Loucy (cell line): ENCODE results near the gene TNNT2.

Source experiments
- H2AFZ ChIP-seq: fragments of 200-600 bp; sonication (generic); 2 replicates; pipeline ENCODE4 v1.6.0; 2016; ENCODE audit warnings: antibody characterized with exemption, mild to moderate bottlenecking, low read length, moderate library complexity
- H3F3A ChIP-seq: fragments of 200-600 bp; 2 replicates; pipeline ENCODE4 v1.6.0; 2016; ENCODE audit warnings: antibody characterized with exemption, low read depth, mild to moderate bottlenecking
- H3K27me3 ChIP-seq: fragments of 200-600 bp; sonication (generic); 2 replicates; pipeline ENCODE4 v1.6.1; 2014; ENCODE audit warnings: low read length, mild to moderate bottlenecking; ENCODE audit not compliant: insufficient read depth, poor library complexity, severe bottlenecking
- H3K36me3 ChIP-seq: fragments of 200-600 bp; sonication (generic); 2 replicates; pipeline ENCODE4 v1.6.1; 2016; ENCODE audit warnings: low read length; ENCODE audit not compliant: insufficient read depth
- H3K4me1 ChIP-seq: fragments of 200-600 bp; sonication (generic); 2 replicates; pipeline ENCODE4 v1.5.1; 2014; ENCODE audit warnings: low read length, mild to moderate bottlenecking; ENCODE audit not compliant: insufficient read depth, poor library complexity, severe bottlenecking
- H3K4me2 ChIP-seq: fragments of 200-600 bp; sonication (generic); 2 replicates; pipeline ENCODE4 v1.6.0; 2014; ENCODE audit warnings: antibody characterized with exemption, low read length, low read depth, mild to moderate bottlenecking; ENCODE audit not compliant: poor library complexity, severe bottlenecking
- H3K4me3 ChIP-seq: fragments of 200-600 bp; sonication (generic); 2 replicates; pipeline ENCODE4 v1.5.1; 2014; ENCODE audit warnings: low read length, mild to moderate bottlenecking, mixed read lengths; ENCODE audit not compliant: poor library complexity, severe bottlenecking
- H3K79me2 ChIP-seq: fragments of 200-600 bp; sonication (generic); 2 replicates; pipeline ENCODE4 v1.6.1; 2014; ENCODE audit warnings: low read length; ENCODE audit not compliant: insufficient read depth
- H3K9ac ChIP-seq: fragments of 200-600 bp; sonication (generic); 2 replicates; pipeline ENCODE4 v1.6.0; 2014; ENCODE audit warnings: mild to moderate bottlenecking, low read depth, low read length, moderate library complexity; ENCODE audit not compliant: poor library complexity, severe bottlenecking
- H3K9me2 ChIP-seq: fragments of 200-600 bp; sonication (generic); replicated peaks from 2 replicates; pipeline ENCODE4 v1.6.1; 2016; ENCODE audit warnings: low read depth, low read length, mixed read lengths
- H3K9me3 ChIP-seq: fragments of 200-600 bp; sonication (generic); 2 replicates; pipeline ENCODE4 v1.6.1; 2014; ENCODE audit warnings: mild to moderate bottlenecking, antibody characterized with exemption, low read length, low read depth; ENCODE audit not compliant: insufficient read depth
- H4K20me1 ChIP-seq: fragments of 200-600 bp; sonication (generic); 2 replicates; pipeline ENCODE4 v1.6.0; 2014; ENCODE audit warnings: antibody characterized with exemption, low read length, mild to moderate bottlenecking; ENCODE audit not compliant: insufficient read depth, poor library complexity, severe bottlenecking
- EZH2phosphoT487 ChIP-seq: fragments of 200-600 bp; IDR thresholded peaks from 2 replicates; pipeline ENCODE4 v1.6.1; 2018; ENCODE audit warnings: antibody characterized with exemption, mild to moderate bottlenecking, moderate library complexity, borderline replicate concordance
- TF ChIP-seq, protein P1 (sequence below): fragments of 200-600 bp; sonication (generic); conservative IDR thresholded peaks from 2 replicates; pipeline ENCODE4 v1.5.1; 2014; ENCODE audit warnings: mild to moderate bottlenecking, antibody characterized with exemption, low read length

Gene TNNT2

DNA sequence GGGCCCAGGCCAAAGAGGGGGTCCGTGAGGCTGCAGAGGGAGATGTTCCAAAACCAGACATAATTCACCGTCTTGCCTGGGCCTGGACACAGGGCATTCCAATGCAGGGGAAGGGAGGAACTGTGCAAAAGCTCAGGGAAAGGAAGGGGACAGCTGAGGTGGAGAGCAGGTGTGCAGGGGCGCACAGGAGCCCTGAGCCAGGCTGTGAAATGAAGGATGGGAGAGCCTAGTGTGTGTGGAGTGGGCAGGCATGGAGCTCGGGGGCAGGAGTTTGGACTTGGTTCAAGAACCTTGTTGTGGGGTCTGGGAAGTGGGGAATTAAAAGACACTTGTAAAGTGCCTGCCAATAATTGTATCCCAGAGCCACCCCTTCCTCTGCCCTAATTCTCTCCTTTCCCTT is 41.8 kb upstream of the TNNT2 start:
- no peaks in the 10 kb centered on the region for H3K9me2 ChIP-seq
- H3K4me3 ChIP-seq = no peak overlapping the region

DNA sequence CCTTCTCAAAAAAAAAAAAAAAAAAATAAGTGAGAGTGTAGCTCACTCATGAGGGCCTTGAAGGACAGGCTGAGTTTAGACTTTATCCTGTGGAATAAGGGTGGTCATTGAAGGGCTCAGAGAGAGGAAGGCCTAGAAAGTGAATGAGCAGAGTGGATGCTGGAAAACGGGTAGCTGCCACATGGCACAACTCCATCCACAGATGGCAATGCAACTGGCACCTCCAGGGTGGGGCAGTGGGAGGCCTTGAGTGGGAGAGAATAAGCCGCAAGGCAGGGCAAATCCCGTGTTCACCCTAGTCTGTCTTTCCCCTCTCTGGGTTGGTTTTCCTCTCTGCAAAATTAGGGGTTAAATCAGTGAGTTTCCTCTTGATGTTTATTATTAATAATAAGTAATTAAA is 41.0 kb upstream of the TNNT2 start:
- no peaks in the 10 kb centered on the region for H3K9me2 ChIP-seq
- H2AFZ ChIP-seq = no peak overlapping the region
- H3K9ac ChIP-seq = no peak overlapping the region
- H3K9me3 ChIP-seq = no peaks in the 10 kb centered on the region
- no peak overlapping the region for H3K4me2 ChIP-seq
- no peaks in the 10 kb centered on the region for H3K4me1 ChIP-seq
- H3K27me3 ChIP-seq = no peaks in the 10 kb centered on the region
- TF ChIP-seq, protein P1, sequence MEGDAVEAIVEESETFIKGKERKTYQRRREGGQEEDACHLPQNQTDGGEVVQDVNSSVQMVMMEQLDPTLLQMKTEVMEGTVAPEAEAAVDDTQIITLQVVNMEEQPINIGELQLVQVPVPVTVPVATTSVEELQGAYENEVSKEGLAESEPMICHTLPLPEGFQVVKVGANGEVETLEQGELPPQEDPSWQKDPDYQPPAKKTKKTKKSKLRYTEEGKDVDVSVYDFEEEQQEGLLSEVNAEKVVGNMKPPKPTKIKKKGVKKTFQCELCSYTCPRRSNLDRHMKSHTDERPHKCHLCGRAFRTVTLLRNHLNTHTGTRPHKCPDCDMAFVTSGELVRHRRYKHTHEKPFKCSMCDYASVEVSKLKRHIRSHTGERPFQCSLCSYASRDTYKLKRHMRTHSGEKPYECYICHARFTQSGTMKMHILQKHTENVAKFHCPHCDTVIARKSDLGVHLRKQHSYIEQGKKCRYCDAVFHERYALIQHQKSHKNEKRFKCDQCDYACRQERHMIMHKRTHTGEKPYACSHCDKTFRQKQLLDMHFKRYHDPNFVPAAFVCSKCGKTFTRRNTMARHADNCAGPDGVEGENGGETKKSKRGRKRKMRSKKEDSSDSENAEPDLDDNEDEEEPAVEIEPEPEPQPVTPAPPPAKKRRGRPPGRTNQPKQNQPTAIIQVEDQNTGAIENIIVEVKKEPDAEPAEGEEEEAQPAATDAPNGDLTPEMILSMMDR = no peak
- no peak for TF ChIP-seq EZH2phosphoT487
- no peaks in the 10 kb centered on the region for H4K20me1 ChIP-seq
- no peak overlapping the region for H3K4me3 ChIP-seq
- H3F3A ChIP-seq = no peaks in the 10 kb centered on the region
- no peaks in the 10 kb centered on the region for H3K79me2 ChIP-seq
- H3K36me3 ChIP-seq = no peaks in the 10 kb centered on the region

More for the DNA sequence above, 41.8 kb upstream of the TNNT2 start:
- no peak overlapping the region for H3K4me2 ChIP-seq
- H3K4me1 ChIP-seq = no peaks in the 10 kb centered on the region
- H4K20me1 ChIP-seq = no peaks in the 10 kb centered on the region
- H3K27me3 ChIP-seq = no peaks in the 10 kb centered on the region
- no peaks in the 10 kb centered on the region for H3K36me3 ChIP-seq
- H3K9me3 ChIP-seq = no peaks in the 10 kb centered on the region
- no peaks in the 10 kb centered on the region for H3K79me2 ChIP-seq
- no peak overlapping the region for H2AFZ ChIP-seq
- TF ChIP-seq, protein P1 = no peak
- TF ChIP-seq EZH2phosphoT487 = no peak
- H3K9ac ChIP-seq = no peak overlapping the region
- no peaks in the 10 kb centered on the region for H3F3A ChIP-seq

DNA sequence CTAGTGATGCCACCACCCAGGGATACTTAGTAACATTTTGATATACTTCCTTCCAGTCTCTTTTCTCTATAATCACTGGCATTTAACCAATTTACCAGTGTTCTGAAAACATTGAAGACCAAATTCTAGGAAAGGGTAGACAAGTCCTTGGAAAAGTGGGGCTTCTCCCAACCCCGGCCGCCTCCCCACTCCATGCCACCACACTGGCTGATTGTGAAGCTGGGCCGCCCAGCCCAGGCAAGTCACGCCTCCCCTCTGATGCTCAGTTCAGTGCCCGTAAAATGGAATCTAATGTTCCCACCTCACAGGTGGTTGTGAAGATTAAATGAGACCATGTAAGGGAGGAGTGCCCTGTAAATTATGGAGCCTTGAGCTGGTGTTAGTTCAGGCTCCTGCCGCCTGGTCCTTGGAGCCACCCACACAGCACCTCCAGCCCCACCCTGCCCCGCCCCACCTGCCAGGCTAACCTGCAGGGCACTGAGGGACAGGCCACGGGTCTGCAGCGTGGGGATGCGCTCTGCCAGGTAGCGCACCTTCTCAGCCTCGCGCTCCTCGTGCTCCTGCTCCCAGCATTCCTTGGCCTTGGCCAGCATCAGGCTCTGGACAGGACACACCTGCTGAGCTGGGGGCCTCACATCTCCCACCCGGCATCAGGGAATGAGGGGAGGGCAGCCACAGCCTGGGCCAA is 36.7 kb upstream of the TNNT2 start:
- no peak overlapping the region for H3K4me2 ChIP-seq
- no peaks in the 10 kb centered on the region for H3K27me3 ChIP-seq
- no peaks in the 10 kb centered on the region for H3K36me3 ChIP-seq
- no peaks in the 10 kb centered on the region for H3K9me2 ChIP-seq
- no peak overlapping the region for H3K4me3 ChIP-seq
- H3K79me2 ChIP-seq = no peaks in the 10 kb centered on the region
- H3K9ac ChIP-seq = no peak overlapping the region
- no peaks in the 10 kb centered on the region for H3K4me1 ChIP-seq
- no peaks in the 10 kb centered on the region for H4K20me1 ChIP-seq
- TF ChIP-seq EZH2phosphoT487 = no peak
- TF ChIP-seq, protein P1 = no peak
- no peaks in the 10 kb centered on the region for H3K9me3 ChIP-seq
- no peaks in the 10 kb centered on the region for H3F3A ChIP-seq
- no peak overlapping the region for H2AFZ ChIP-seq
